H9 (cell line): ENCODE measurements around the gene MRPL54. TPM values are rescaled to one million over a fixed set of nuclear protein-coding genes. Genes with fewer than 3 reads are reported as not detected.

ENCODE experiments used
- DNase-seq: peaks from one replicate; pipeline ENCODE4 v3.0.0-alpha.2; 2017
- H2AFZ ChIP-seq: one replicate; pipeline ENCODE4 v1.6.1; 2013; ENCODE audit warnings: mild to moderate bottlenecking, low read length, control low read depth, moderate library complexity
- H2AK5ac ChIP-seq: 2 replicates; pipeline ENCODE4 v1.6.1; 2013; ENCODE audit warnings: low read length, control low read depth, mixed read lengths; ENCODE audit not compliant: insufficient read length
- H2BK120ac ChIP-seq: one replicate; pipeline ENCODE4 v1.6.1; 2013; ENCODE audit warnings: low read depth, mild to moderate bottlenecking, low read length, control low read depth, inconsistent platforms; ENCODE audit not compliant: poor library complexity, severe bottlenecking
- H2BK12ac ChIP-seq: 2 replicates; pipeline ENCODE4 v1.6.1; 2013; ENCODE audit warnings: low read length, control low read depth, mixed read lengths, low read depth; ENCODE audit not compliant: insufficient read length
- H2BK15ac ChIP-seq: 2 replicates; pipeline ENCODE4 v1.6.1; 2013; ENCODE audit warnings: low read depth, low read length, control low read depth
- H2BK20ac ChIP-seq: one replicate; pipeline ENCODE4 v1.6.1; 2013; ENCODE audit warnings: low read depth, mild to moderate bottlenecking, low read length, control low read depth, inconsistent platforms; ENCODE audit not compliant: poor library complexity, severe bottlenecking
- H2BK5ac ChIP-seq: 2 replicates; pipeline ENCODE4 v1.6.1; 2013; ENCODE audit warnings: low read length, control low read depth, mixed read lengths; ENCODE audit not compliant: insufficient read length
- H3K14ac ChIP-seq: 2 replicates; pipeline ENCODE4 v1.6.1; 2013; ENCODE audit warnings: low read length, control low read depth; ENCODE audit not compliant: insufficient read depth
- H3K18ac ChIP-seq: 2 replicates; pipeline ENCODE4 v1.6.1; 2013; ENCODE audit warnings: low read depth, mild to moderate bottlenecking, mixed read lengths, low read length, control low read depth; ENCODE audit not compliant: insufficient read length
- H3K23ac ChIP-seq: 2 replicates; pipeline ENCODE4 v1.6.1; 2013; ENCODE audit warnings: low read length, control low read depth, mixed read lengths, low read depth; ENCODE audit not compliant: insufficient read length
- H3K23me2 ChIP-seq: 2 replicates; pipeline ENCODE4 v1.6.1; 2013; ENCODE audit warnings: low read depth, mild to moderate bottlenecking, mixed read lengths, low read length, control low read depth; ENCODE audit not compliant: insufficient read length, poor library complexity, severe bottlenecking
- H3K27ac ChIP-seq: 2 replicates; pipeline ENCODE4 v1.5.1; 2013; ENCODE audit warnings: low read length, control low read depth, mixed read lengths, low read depth; ENCODE audit not compliant: insufficient read length
- H3K27me3 ChIP-seq: 2 replicates; pipeline ENCODE4 v1.6.1; 2013; ENCODE audit warnings: low read length, control low read depth, inconsistent platforms; ENCODE audit not compliant: insufficient read depth
- H3K4ac ChIP-seq: 2 replicates; pipeline ENCODE4 v1.6.1; 2013; ENCODE audit warnings: low read depth, mild to moderate bottlenecking, control low read depth, inconsistent platforms, low read length, moderate library complexity
- H3K4me1 ChIP-seq: 2 replicates; pipeline ENCODE4 v1.6.1; 2013; ENCODE audit warnings: low read length, control low read depth, inconsistent platforms; ENCODE audit not compliant: insufficient read depth
- H3K4me2 ChIP-seq: 2 replicates; pipeline ENCODE4 v1.6.1; 2013; ENCODE audit warnings: low read length, control low read depth, mixed read lengths; ENCODE audit not compliant: insufficient read length, insufficient read depth
- H3K56ac ChIP-seq: 2 replicates; pipeline ENCODE4 v1.6.1; 2013; ENCODE audit warnings: low read depth, mild to moderate bottlenecking, mixed read lengths, low read length, control low read depth; ENCODE audit not compliant: insufficient read length
- H3K79me1 ChIP-seq: 2 replicates; pipeline ENCODE4 v1.6.1; 2013; ENCODE audit warnings: low read depth, mild to moderate bottlenecking, moderate library complexity, low read length, control low read depth, inconsistent platforms; ENCODE audit not compliant: insufficient read depth, poor library complexity, severe bottlenecking
- H3K79me2 ChIP-seq: 2 replicates; pipeline ENCODE4 v1.6.1; 2013; ENCODE audit warnings: low read length, control low read depth, inconsistent platforms; ENCODE audit not compliant: insufficient read depth
- H3K9ac ChIP-seq: 2 replicates; pipeline ENCODE4 v1.6.1; 2013; ENCODE audit warnings: low read length, control low read depth, mixed read lengths; ENCODE audit not compliant: insufficient read length; ENCODE audit errors: extremely low read depth
- H3K9me3 ChIP-seq: one replicate; pipeline ENCODE4 v1.6.1; 2013; ENCODE audit warnings: low read depth, low read length, inconsistent platforms; ENCODE audit not compliant: control insufficient read depth
- H3T11ph ChIP-seq: one replicate; pipeline ENCODE4 v1.6.1; 2013; ENCODE audit warnings: mild to moderate bottlenecking, low read length, control low read depth, inconsistent platforms
- H4K20me1 ChIP-seq: one replicate; pipeline ENCODE4 v1.6.1; 2013; ENCODE audit not compliant: control insufficient read depth, insufficient read length, insufficient read depth
- H4K5ac ChIP-seq: 2 replicates; pipeline ENCODE4 v1.6.1; 2013; ENCODE audit warnings: low read depth, mild to moderate bottlenecking, mixed read lengths, low read length, control low read depth; ENCODE audit not compliant: insufficient read length
- H4K8ac ChIP-seq: replicated peaks from 2 replicates; pipeline ENCODE4 v1.6.1; 2013; ENCODE audit warnings: low read length, control low read depth, mixed read lengths, low read depth; ENCODE audit not compliant: insufficient read length
- H4K91ac ChIP-seq: 2 replicates; pipeline ENCODE4 v1.6.1; 2013; ENCODE audit warnings: low read depth, mild to moderate bottlenecking, moderate library complexity, mixed read lengths, low read length, control low read depth; ENCODE audit not compliant: insufficient read length
- H3K27ac Mint-ChIP-seq, 3 experiments: 2 replicates in 2 of 3; 3 replicates in 1 of 3; pipeline ENCODE4 v1.8.0; 2020 to 2021; ENCODE audit warnings: mixed read lengths in 3 of 3, mild to moderate bottlenecking in 1 of 3, moderate library complexity in 1 of 3
- H3K27me3 Mint-ChIP-seq: 2 replicates; pipeline ENCODE4 v1.8.0; 2021; ENCODE audit warnings: low read depth, mild to moderate bottlenecking, moderate library complexity, mixed read lengths
- H3K36me3 Mint-ChIP-seq, 3 experiments: 2 replicates in 2 of 3; 3 replicates in 1 of 3; pipeline ENCODE4 v1.8.0; 2020 to 2021; ENCODE audit warnings: low read depth in 3 of 3, mixed read lengths in 3 of 3; ENCODE audit not compliant: insufficient read depth in 1 of 3
- H3K4me1 Mint-ChIP-seq, 2 experiments: 2 replicates each; pipeline ENCODE4 v1.8.0; 2020; ENCODE audit warnings: mixed read lengths in 2 of 2
- H3K4me3 Mint-ChIP-seq, 2 experiments: 2 replicates in 1 of 2; 3 replicates in 1 of 2; pipeline ENCODE4 v1.8.0; 2020 to 2021; ENCODE audit warnings: mild to moderate bottlenecking in 2 of 2, mixed read lengths in 2 of 2, moderate library complexity in 1 of 2
- H3K9me3 Mint-ChIP-seq, 2 experiments: 2 replicates in 1 of 2; 3 replicates in 1 of 2; pipeline ENCODE4 v1.8.0; 2020; ENCODE audit warnings: mild to moderate bottlenecking in 2 of 2, mixed read lengths in 2 of 2, moderate library complexity in 1 of 2
- WGBS: extraction: QIAGEN DNeasy Blood & Tissue Kit; methylation state at CpG from one replicate; pipeline ENCODE4 v1.1.7; 2013; ENCODE audit warnings: missing lambda C conversion rate, low lambda C conversion rate, mixed read lengths; ENCODE audit not compliant: insufficient read length; ENCODE audit errors: extremely low coverage; 5-methylcytosine and 5-hydroxymethylcytosine counted together
- total RNA-seq: library from RNA; stranded (reverse); gene quantifications from 2 replicates; pipeline ENCODE4 v1.2.1, GENCODE V29; 2021
- TF ChIP-seq, protein P1 (sequence below): fragments of 200-600 bp; sonication (generic); conservative IDR thresholded peaks from 3 replicates; pipeline ENCODE4 v1.8.0; 2021; ENCODE audit warnings: antibody characterized with exemption, mild to moderate bottlenecking

MRPL54 gene
- total RNA-seq, 1 experiment from 2014 or later, result 60.0 TPM

DNA sequence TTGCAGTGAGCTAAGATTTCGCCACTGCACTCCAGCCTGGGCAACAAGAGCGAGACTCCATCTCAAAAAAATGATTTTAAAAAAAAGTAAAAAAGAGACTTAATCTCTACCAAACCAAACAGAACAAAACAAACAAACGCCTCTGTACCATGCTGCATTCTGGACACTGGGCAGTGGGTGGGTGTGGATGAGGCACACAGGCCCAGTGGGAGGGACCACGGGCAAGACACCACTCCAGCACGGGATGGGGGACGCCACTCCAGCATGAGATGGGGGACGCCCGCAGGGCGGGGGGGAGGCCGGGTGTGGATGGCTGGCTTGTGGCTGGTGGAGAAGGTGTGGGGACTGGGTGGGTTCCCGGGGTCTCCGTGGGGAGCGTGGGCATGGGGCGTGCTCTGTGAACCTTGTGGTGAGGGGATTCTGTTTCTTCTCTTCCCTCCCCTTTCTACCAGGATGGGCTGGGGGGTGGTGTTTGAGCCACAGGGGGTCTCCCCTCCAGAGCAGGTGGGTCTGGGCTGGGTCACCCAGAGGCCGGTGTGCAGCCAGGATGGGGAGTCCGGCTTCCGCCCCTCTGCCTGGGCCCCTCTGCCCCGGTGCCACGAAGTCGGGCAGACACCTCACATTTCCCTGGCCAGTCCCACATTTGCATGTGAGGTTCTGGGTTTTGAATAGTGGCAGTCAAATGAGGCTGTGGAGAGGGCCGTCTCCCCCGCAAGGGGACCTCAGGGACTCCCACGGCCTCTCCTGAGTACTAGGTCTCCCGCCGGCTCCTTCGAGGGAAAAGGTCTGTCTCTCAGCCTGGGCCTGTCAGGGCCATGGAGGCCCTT lies 47.6 kb downstream of the MRPL54 start:
- TF ChIP-seq, protein P1, sequence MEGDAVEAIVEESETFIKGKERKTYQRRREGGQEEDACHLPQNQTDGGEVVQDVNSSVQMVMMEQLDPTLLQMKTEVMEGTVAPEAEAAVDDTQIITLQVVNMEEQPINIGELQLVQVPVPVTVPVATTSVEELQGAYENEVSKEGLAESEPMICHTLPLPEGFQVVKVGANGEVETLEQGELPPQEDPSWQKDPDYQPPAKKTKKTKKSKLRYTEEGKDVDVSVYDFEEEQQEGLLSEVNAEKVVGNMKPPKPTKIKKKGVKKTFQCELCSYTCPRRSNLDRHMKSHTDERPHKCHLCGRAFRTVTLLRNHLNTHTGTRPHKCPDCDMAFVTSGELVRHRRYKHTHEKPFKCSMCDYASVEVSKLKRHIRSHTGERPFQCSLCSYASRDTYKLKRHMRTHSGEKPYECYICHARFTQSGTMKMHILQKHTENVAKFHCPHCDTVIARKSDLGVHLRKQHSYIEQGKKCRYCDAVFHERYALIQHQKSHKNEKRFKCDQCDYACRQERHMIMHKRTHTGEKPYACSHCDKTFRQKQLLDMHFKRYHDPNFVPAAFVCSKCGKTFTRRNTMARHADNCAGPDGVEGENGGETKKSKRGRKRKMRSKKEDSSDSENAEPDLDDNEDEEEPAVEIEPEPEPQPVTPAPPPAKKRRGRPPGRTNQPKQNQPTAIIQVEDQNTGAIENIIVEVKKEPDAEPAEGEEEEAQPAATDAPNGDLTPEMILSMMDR, result no peak

More for the DNA sequence above, 47.6 kb downstream of the MRPL54 start:
- Histone ChIP-seq H3T11ph (no peak overlapping the region), H3K9me3 (no peaks in the 10 kb centered on the region), H2AFZ (no peak overlapping the region), H3K79me1 (no peaks in the 10 kb centered on the region), H2BK5ac (no peak overlapping the region), H2BK20ac (no peak overlapping the region), H3K23me2 (no peaks in the 10 kb centered on the region), H3K79me2 (no peaks in the 10 kb centered on the region), H2AK5ac (no peak overlapping the region), H3K9ac (no peak overlapping the region), H3K27me3 (no peaks in the 10 kb centered on the region), H3K4ac (no peak overlapping the region), H3K4me2 (no peak overlapping the region), H2BK15ac (no peak overlapping the region), H3K18ac (no peak overlapping the region), H4K8ac (no peak overlapping the region), H3K56ac (no peak overlapping the region), H4K5ac (no peak overlapping the region), H4K91ac (no peak overlapping the region), H4K20me1 (peaks cover 2% of the 10 kb centered on the region), H2BK120ac (no peak overlapping the region), H3K27ac (no peak overlapping the region), H2BK12ac (no peak overlapping the region), H3K4me1 (no peaks in the 10 kb centered on the region), H3K23ac (no peak overlapping the region), H3K14ac (no peak overlapping the region)
- Mint-ChIP-seq H3K4me1 (no peaks in the 10 kb centered on the region), H3K4me3 (no peak overlapping the region), H3K9me3 (peaks cover 0 to 6% of the 10 kb centered on the region in 2 experiments; a peak in 2 of 5 replicates), H3K36me3 (no peaks in the 10 kb centered on the region), H3K27me3 (no peaks in the 10 kb centered on the region), H3K27ac (no peak overlapping the region)
- DNase-seq, result no peak
- no CpG with 5 or more reads among the region's 26 CpGs for WGBS
